H4 (cell line): Measurements from ENCODE around the gene ZFP36L2. TPM values are rescaled to one million over a fixed set of nuclear protein-coding genes. Genes with fewer than 3 reads are reported as not detected.

Source experiments
- DNase-seq: peaks from one replicate; pipeline ENCODE4 v3.0.0-alpha.2; 2015; ENCODE audit warnings: low spot score
- total RNA-seq: library from RNA; depleted of rRNA; stranded (reverse); fragments of >200 nt; shearing (Covaris generic); gene quantifications from 2 replicates; pipeline ENCODE4 v1.2.3, GENCODE V29; 2014

Gene ZFP36L2
- total RNA-seq, 1 experiment from 2014 or later = 2.1 TPM

DNA sequence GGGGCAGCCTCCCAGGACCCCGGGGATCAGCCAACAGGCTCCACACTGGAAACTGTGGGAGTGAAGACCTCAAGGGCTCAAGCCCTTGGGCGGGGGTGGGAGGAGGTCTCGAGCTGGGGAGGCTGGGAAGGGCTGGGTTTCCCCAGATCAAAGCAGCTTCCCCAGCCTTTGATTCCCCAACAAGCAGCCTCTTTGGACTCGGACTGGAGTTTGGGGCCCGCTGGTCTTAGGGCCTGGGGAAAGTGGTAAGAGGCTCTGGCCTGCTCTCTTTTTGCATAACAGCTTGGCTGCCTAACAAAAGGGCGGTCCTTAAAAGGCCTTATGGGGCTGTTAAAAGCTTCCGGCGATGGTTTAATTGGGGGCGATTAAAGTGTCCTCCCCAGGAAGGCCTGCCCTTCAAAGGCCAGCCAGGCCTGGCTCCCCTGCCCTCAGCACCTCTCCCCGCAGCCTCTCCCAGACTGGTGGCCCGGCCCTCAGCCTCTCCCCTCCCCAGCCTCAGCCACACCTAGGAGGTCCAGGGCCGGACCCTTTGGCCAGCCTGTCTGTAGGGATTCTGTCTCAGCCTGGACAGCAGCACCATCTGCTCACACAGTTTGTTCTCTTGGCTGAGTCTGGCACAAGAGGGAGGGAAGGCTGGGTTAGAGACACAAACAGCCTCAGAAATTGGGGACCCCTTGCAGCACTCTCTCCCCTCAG, 39.6 kb downstream of the ZFP36L2 start:
- no peak for DNase-seq

DNA sequence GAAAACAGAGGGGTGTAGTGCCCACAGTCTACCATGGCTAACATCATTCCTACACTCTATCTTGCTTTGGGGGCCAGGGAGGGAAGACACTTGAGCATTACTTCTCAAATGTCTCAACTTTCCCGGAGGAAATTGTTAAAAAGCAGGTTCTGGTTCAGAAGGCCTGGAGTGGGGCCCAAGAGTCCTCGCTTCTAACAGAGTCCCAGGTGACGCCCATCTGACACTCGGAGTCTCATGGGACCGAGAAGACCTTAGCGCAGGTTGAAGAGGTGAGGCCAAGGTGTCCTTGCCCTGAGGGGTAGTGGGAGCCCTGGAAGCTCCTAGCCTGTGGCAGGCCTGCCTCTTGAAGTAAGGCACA, 40.1 kb downstream of the ZFP36L2 start:
- DNase-seq = no peak

DNA sequence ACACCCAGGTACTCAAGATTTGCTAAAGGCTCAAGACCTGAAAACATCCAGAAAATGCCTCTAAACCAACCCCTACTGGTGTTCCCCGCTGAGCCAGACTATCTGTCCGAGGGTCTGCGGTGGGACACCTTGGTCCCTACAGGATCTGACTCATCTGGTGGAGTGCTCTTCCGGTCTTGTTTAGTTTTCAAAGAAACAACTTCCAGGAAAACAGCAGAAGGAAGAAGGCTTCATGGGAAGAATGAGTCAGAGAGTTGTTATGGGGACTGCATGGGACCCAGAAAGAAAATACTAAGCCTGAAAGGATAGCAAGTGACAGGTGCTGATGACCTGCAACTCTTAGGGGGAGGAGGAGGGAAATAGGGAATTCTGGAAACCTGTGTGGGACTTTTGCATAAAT, 41.3 kb downstream of the ZFP36L2 start:
- DNase-seq = no peak

DNA sequence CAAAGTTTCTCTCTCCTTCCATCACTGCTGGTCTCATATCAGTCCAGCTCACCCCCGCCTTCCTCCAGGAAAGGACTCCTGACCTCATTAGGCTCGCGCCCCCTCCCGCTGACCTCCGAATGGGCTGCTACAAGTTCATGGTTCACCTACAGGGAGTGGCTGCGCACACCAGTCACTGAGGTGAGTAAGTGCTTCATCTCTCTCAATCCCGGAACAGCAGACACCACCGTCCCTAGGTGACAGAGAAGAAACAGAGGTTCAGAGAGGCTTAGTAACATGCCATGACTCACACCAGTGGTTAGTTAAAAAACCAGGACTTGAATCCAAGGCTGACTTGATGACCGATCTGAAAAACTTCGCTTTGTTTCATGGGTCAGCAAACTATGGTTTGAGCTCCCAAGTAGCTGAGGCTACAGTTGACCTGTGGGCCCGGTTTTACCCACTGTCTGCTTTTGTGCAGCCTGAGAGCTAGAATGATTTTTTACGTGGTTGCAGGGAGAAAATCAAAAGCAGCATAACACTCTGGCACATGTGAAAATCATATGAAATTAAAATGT, 42.0 kb downstream of the ZFP36L2 start:
- no peak for DNase-seq

DNA sequence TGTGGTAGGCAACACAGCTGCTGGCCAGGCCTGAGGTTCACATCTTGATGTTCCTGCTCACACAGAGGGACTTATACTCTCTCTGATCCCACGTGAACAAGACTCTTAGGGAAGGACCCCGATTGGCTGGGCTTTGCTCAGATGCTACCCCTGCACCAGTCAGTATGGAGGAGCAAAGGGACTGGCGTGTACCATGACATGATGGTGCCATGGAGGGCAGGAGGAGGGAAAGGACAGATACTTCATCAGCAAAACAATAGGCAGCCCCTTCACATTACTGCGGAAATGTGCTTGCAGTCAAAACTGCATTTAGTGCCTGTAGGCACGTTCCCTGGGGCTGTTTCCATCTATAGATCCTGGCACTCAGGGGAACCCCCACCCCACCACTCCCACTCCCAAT, 42.7 kb downstream of the ZFP36L2 start:
- DNase-seq = no peak

DNA sequence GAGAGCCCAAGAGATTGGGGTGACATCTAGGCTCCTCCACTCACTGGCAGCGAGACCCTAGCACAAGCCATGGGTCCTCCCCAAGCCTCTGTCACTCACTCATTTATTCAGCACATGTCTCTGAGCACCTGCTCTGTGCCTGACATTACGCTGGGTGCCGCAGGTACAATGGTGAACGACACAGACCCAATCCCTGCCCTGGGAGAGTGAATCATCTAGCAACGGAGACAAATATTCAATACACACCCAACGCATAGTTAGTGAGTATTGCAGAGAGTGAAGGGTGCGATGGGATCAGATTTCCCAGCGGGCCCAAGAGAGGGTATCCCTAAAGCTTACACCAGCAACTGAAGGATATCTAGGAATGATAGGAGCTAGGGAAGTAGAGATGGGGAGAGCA, 45.5 kb downstream of the ZFP36L2 start:
- no peak for DNase-seq

DNA sequence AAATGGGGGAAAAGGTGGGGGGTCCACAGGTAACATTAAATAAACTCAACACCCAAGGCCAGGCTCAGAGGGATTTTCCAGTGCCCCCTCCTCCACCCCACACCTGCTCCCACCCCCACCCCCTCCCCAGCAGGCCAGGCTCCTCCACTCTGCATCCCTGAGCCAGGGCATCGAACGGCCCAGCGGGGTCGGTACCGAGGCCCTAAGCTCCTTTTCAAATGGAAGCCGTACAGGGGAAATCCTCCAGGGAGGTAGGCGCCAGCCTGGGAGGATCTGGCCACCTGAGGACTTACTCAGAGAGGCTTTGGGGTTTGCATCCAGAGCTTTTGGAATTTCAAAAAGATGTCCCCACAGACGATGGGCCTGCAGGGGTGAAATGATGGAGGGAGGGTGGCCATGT, 46.5 kb downstream of the ZFP36L2 start:
- DNase-seq = no peak

DNA sequence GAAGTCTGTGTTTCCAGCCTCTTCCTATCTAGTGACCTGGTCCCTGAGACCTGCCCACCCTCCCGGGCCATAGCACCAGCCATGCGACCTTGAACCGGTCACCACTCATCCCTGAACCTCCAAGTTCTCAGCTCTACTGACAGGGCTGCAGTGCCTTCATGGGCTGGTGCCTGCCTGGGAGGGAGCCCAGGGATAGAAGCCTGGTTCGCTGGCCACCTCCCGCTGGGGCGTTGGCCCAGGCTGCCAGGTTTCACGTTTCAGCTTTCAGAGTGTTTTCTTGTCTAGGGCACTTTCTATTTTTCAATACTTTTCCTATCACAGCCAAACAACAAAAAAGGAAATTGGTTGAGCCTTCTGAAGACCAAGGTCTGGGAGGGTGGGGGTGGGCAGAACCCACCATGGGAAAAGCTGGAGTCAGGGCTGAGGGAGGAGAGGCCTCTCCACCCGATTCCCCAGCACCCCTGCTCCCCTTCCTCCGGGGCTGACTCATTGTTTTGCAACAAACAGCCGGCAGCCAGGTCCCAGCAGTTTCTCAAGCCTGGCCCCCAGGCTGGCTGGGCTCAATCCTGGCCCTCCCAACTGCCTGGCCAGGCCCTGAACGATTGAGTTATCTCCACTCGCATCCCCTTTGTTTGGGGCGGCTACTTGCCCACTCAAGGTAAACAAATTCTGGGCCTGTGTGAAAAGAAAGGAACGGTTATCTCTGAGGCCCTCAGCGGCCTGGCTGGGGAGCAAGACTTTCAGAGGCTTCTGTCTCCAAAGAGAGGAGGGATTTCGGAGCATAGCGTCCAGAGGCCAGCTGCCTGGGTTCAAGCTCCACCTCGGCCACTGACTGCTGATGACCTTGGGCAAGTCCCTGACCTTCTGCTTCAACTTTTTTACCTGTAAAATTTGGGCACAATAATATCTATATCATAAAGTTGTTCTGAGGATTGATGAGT, 47.5 kb downstream of the ZFP36L2 start:
- DNase-seq = peak; percentile 87

DNA sequence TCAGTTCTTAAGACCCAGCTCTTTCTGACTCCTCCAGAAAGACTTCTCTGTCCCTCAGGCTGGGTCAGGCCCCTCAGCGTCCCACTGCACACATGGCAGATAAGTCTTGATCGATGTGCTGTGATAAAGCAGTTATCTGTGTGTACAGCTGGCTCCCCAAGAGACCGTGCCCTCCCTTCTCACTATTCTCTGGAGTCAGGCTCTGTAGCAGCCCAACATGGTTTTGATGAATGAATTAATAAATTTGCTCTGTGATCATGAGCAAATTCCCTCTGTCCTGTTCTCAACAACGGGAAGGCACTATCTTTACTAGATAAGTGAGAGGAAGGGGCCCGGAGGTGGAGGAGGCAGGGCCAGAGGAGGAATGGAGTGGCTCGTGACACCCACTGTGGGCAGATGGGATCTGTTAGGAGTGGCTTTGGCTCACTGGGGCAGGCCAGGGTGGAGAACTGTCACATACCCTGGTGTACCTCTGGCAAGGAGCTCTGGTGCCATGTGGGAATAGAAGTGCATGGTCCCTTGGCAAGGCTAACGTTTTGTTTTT, 48.3 kb downstream of the ZFP36L2 start:
- DNase-seq = no peak

DNA sequence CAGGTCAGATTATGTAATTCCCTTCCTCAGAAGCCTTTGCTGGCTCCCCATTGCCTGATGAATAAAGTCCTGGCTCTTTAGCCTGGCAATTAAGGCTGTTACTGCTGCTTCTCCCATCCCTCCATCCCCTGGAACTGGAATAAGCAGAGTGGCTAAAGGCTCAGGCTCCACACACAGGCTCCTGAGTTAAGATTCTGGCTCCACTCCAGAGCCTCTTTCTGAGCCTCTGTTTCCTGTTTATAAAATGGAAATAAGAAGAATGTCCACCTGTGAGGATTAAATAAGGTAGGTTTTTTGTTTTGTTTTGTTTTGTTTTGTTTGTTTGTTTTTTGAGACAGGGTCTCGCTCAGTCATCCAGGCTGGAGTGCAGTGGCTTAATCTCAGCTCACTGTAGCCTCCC, 50.0 kb downstream of the ZFP36L2 start:
- DNase-seq = no peak

DNA sequence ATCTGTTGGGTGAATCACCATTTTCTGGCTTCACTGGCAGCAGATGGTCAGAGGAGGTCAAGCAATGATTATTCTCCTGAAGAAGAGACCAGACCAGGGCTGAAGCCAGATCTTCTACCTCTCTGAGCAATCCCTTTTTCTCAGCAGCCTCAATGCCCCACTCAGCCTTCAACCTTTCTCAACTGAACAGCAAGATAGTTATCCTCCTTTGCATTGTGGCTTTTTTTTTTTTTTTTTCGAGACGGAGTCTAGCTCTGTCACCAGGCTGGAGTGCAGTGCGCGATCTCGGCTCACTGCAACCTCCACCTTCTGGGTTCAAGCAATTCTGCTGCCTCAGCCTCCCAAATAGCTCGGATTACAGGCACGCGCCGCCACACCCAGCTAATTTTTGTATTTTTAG, 50.5 kb downstream of the ZFP36L2 start:
- DNase-seq = no peak

DNA sequence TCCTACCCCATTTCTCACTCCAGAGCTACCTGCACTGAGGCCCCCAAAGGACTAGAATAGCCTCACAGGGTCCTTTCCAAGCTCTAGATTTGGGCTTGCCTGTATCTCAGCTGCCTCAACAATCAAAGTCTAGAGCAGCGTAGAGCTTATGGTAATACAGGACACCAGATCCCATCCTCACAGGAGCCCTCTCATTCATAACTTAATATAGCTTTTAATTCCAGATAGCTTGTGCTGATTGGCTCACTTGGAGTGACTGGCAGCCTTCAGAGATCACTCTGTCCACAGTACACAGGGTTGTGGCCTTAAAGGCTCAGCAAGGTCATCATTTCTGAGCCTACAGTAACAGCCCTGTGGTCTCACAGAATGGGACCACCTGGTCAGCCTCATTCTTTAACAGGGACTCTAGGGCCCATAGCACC, 51.4 kb downstream of the ZFP36L2 start:
- DNase-seq = no peak

DNA sequence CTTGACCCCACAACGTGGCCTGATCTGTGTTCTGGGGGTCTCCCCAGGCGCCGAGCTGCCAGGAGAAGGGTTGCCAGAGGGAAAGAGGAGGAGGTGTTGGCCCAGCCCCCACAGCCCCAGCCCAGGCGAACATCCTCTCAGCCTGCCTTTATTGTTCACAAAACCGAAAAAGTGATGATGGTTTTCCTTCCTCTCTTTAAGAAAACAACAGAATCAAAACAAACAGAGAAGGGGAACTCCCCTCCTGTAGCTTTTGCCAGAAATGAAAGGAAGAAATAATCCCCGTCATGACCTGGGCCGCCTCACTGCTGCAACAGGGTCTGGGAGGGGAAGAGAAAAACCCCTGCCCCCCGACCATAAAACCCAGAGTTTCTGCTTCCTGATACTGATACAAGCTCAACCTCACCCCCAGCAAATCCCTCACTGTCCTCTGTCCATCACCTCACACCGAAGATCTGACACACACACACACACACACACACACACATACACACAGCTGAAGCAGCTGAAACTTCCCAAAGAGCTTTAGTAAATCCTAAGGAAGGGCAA, 52.0 kb downstream of the ZFP36L2 start:
- DNase-seq = no peak
